ENCODE data around the gene GAS2.

DNA sequence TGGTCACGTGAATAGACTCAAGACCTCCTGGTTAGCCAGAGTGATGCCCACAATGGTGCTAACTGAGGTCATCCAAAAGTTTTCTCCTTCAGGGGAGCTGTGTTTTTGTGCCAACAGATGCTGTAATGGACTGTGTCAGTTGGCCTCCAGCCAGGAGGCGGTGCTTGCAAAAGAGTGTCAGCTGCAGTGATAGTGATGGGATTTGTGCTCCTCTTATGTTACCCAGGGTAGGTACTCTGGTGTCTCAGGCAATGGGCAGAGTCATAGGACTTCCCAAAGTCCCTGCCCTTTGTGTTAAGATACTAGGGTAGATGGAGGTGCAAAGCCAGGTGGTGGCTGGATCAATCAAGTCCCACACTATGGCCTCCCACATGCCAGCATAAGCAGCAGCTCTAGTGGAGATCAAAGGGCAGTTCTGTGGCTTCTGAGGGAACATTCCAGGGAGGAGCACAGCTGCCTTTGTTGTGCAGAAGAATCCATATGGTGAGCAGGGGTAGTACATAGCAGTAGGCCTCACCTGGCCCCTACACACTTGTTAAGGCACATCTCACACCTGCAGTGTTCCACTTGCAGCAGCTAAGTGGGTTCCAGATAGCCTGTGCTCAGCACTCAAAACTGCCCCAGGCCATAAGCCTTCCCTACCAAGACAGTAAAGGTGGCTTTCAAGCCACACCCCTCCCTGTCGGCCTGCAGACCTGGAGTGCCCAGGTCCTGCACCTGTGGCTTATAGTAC is 31.3 kb upstream of the GAS2 start:
- TF ChIP-seq POLR2A (IDR thresholded peaks at IDR 0.05) = no peak
- TF ChIP-seq, protein P1, sequence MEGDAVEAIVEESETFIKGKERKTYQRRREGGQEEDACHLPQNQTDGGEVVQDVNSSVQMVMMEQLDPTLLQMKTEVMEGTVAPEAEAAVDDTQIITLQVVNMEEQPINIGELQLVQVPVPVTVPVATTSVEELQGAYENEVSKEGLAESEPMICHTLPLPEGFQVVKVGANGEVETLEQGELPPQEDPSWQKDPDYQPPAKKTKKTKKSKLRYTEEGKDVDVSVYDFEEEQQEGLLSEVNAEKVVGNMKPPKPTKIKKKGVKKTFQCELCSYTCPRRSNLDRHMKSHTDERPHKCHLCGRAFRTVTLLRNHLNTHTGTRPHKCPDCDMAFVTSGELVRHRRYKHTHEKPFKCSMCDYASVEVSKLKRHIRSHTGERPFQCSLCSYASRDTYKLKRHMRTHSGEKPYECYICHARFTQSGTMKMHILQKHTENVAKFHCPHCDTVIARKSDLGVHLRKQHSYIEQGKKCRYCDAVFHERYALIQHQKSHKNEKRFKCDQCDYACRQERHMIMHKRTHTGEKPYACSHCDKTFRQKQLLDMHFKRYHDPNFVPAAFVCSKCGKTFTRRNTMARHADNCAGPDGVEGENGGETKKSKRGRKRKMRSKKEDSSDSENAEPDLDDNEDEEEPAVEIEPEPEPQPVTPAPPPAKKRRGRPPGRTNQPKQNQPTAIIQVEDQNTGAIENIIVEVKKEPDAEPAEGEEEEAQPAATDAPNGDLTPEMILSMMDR (IDR thresholded peaks at IDR 0.05) = no peak
